HCT116 (cell line): ENCODE data around the gene CCNC. TPM values are rescaled to one million over a fixed set of nuclear protein-coding genes. Genes with fewer than 3 reads are reported as not detected.

Source experiments
- ATAC-seq: fragments of 200-7000 bp; cut with Tn5 transposase; 2 replicates; pipeline ENCODE4 v1.9.1; 2020; ENCODE audit warnings: mild to moderate bottlenecking, moderate library complexity
- BruUV-seq: library from RNA; stranded (reverse); fragments of 400-500 nt; replicated peaks from 2 replicates; lab custom pipeline; 2021; lab: Mats Ljungman, UMichigan
- CTCF ChIA-PET: fragments of 300-600 bp; sonication (Branson Sonifier 250); formaldehyde crosslinking; loops from one replicate; lab custom pipeline; 2021; ENCODE audit warnings: antibody characterized with exemption; lab: Charles Lee
- POLR2A ChIA-PET: fragments of 300-600, 350-600 bp; sonication (Branson Sonifier 250); formaldehyde crosslinking; loops from one replicate; lab custom pipeline; 2021; ENCODE audit warnings: antibody characterized with exemption; lab: Charles Lee
- RAD21 ChIA-PET, 2 experiments: fragments of 300-600 bp; sonication (Branson Sonifier 250); formaldehyde crosslinking; loops; one replicate each; lab custom pipeline; 2023; ENCODE audit warnings: low total read pairs in 2 of 2; ENCODE audit not compliant: uncharacterized antibody in 2 of 2, unreplicated experiment in 2 of 2, low non-redundant PET in 1 of 2; lab: Charles Lee
- DNase-seq: peaks from one replicate; pipeline ENCODE4 v3.0.0-alpha.2; 2010; ENCODE audit warnings: low read depth, low spot score
- H2AFZ ChIP-seq: fragments of 200-600 bp; shearing (Covaris generic), sonication (generic); 2 replicates; pipeline ENCODE4 v1.6.1; 2017; ENCODE audit warnings: low read depth, mixed run types, mixed read lengths, antibody characterized with exemption, low read length; ENCODE audit not compliant: poor library complexity, severe bottlenecking
- H3K27ac ChIP-seq: 2 replicates; pipeline ENCODE4 v1.5.1; 2012; ENCODE audit warnings: low read depth, low read length
- H3K27me3 ChIP-seq: fragments of 200-600 bp; sonication (generic); 2 replicates; pipeline ENCODE4 v1.6.1; 2016; ENCODE audit warnings: mixed run types, low read length, mixed read lengths; ENCODE audit not compliant: insufficient read depth
- H3K36me3 ChIP-seq, 2 experiments: fragments of 200-500 bp in 1 of 2; fragments of 200-600 bp in 1 of 2; sonication (Bioruptor generic) in 1 of 2; sonication (generic) in 1 of 2; 2 replicates each; pipeline versions ENCODE4 v1.5.1 to v1.6.1; 2014 to 2016; ENCODE audit warnings: low read length in 2 of 2, inconsistent platforms in 1 of 2, mixed read lengths in 1 of 2, mixed run types in 1 of 2; ENCODE audit not compliant: insufficient read depth in 2 of 2, control insufficient read depth in 1 of 2
- H3K4me1 ChIP-seq, 2 experiments: fragments of 200-600 bp in 1 of 2; sonication (generic) in 1 of 2; 2 replicates each; pipeline versions ENCODE4 v1.5.1 to v1.6.1; 2012 to 2017; ENCODE audit warnings: low read length in 2 of 2, inconsistent platforms in 1 of 2, mild to moderate bottlenecking in 1 of 2, mixed read lengths in 1 of 2, mixed run types in 1 of 2, moderate library complexity in 1 of 2; ENCODE audit not compliant: insufficient read depth in 2 of 2, control insufficient read depth in 1 of 2
- H3K4me2 ChIP-seq: fragments of 200-600 bp; sonication (generic); 2 replicates; pipeline ENCODE4 v1.6.1; 2017; ENCODE audit warnings: mixed run types, low read length, mixed read lengths
- H3K4me3 ChIP-seq, 2 experiments: fragments of 200-600 bp in 1 of 2; sonication (generic) in 1 of 2; replicated peaks in 1 of 2; 2 replicates each; pipeline ENCODE4 v1.5.1; 2011 to 2016; ENCODE audit warnings: low read length in 2 of 2, control low read depth in 1 of 2, low read depth in 1 of 2, mild to moderate bottlenecking in 1 of 2, mixed read lengths in 1 of 2, mixed run types in 1 of 2
- H3K79me2 ChIP-seq: fragments of 200-600 bp; sonication (generic); 2 replicates; pipeline ENCODE4 v1.6.1; 2017; ENCODE audit warnings: mild to moderate bottlenecking, mixed run types, low read length, moderate library complexity, mixed read lengths; ENCODE audit not compliant: insufficient read depth
- H3K9ac ChIP-seq: fragments of 200-600 bp; sonication (generic); 2 replicates; pipeline ENCODE4 v1.6.1; 2016; ENCODE audit warnings: low read length, mixed read lengths
- H3K9me2 ChIP-seq: fragments of 200-600 bp; sonication (generic), shearing (Covaris generic); 2 replicates; pipeline ENCODE4 v1.6.1; 2017; ENCODE audit warnings: mixed run types, mild to moderate bottlenecking, moderate library complexity; ENCODE audit not compliant: insufficient read depth
- H3K9me3 ChIP-seq, 2 experiments: fragments of 200-500 bp in 1 of 2; fragments of 200-600 bp in 1 of 2; sonication (Bioruptor generic) in 1 of 2; sonication (generic) in 1 of 2; 2 replicates each; pipeline ENCODE4 v1.6.1; 2014 to 2017; ENCODE audit warnings: low read length in 2 of 2, mixed read lengths in 2 of 2, inconsistent platforms in 1 of 2, low read depth in 1 of 2, mild to moderate bottlenecking in 1 of 2, mixed run types in 1 of 2, moderate library complexity in 1 of 2; ENCODE audit not compliant: control insufficient read depth in 1 of 2, insufficient read depth in 1 of 2
- H4K20me1 ChIP-seq: fragments of 200-600 bp; sonication (generic), shearing (Covaris generic); 2 replicates; pipeline ENCODE4 v1.6.1; 2017; ENCODE audit warnings: mixed run types, mild to moderate bottlenecking, moderate library complexity; ENCODE audit not compliant: insufficient read depth
- CTCF ChIP-seq, 3 experiments: fragments of 200-600 bp in 1 of 3; sonication (generic) in 1 of 3; IDR thresholded peaks in 2 of 3; conservative IDR thresholded peaks in 1 of 3; 2 replicates each; pipeline ENCODE4 v1.5.1; 2012 to 2017; ENCODE audit warnings: low read depth in 2 of 3, low read length in 2 of 3, antibody characterized with exemption in 1 of 3, borderline replicate concordance in 1 of 3, control low read depth in 1 of 3, mild to moderate bottlenecking in 1 of 3, mixed read lengths in 1 of 3, mixed run types in 1 of 3, moderate library complexity in 1 of 3; ENCODE audit not compliant: insufficient read depth in 1 of 3
- EGR1 ChIP-seq: IDR thresholded peaks from 2 replicates; pipeline ENCODE4 v1.6.1; 2012; ENCODE audit warnings: low read depth
- EZH2 ChIP-seq: fragments of 200-600 bp; sonication (generic); IDR thresholded peaks from 2 replicates; pipeline ENCODE4 v1.6.1; 2017; ENCODE audit warnings: antibody characterized with exemption, mixed run types
- MAX ChIP-seq: IDR thresholded peaks from 2 replicates; pipeline ENCODE4 v1.6.1; 2012
- POLR2AphosphoS5 ChIP-seq: IDR thresholded peaks from 2 replicates; pipeline ENCODE4 v1.6.1; 2011; ENCODE audit warnings: mild to moderate bottlenecking, low read depth, low read length, moderate library complexity
- SIN3A ChIP-seq: IDR thresholded peaks from 2 replicates; pipeline ENCODE4 v1.6.1; 2012; ENCODE audit warnings: low read depth
- SRF ChIP-seq: IDR thresholded peaks from 2 replicates; pipeline ENCODE4 v1.6.1; 2012; ENCODE audit warnings: low read depth
- YY1 ChIP-seq: IDR thresholded peaks from 2 replicates; pipeline ENCODE4 v1.6.1; 2011; ENCODE audit warnings: low read length, low read depth, moderate library complexity, mild to moderate bottlenecking; ENCODE audit not compliant: insufficient replicate concordance; ENCODE audit errors: extremely low read depth
- intact Hi-C: fragments of 100-400 bp; cut with micrococcal nuclease; formaldehyde crosslinking; loops from 2 replicates; pipeline ENCODE4 v1.10.0; 2022
- total RNA-seq: library from RNA; stranded (reverse); gene quantifications from one replicate; pipeline ENCODE4 v1.2.1, GENCODE V29; 2021; ENCODE audit not compliant: unreplicated experiment

Gene CCNC
- total RNA-seq, 1 experiment from 2014 or later, result 78.5 TPM

GRCh38 chr6:99543968-99544367 is 24.5 kb downstream of the CCNC start:
- Histone ChIP-seq H3K36me3 (peaks cover 21 to 29% of the 10 kb centered on the region in 2 experiments; a peak in 3 of 4 replicates), H3K27me3 (no peaks in the 10 kb centered on the region), H3K9me2 (no peaks in the 10 kb centered on the region), H3K4me2 (no peak overlapping the region), H3K4me1 (no peaks in the 10 kb centered on the region), H4K20me1 (peaks cover 4% of the 10 kb centered on the region; the same call in 1 of the 2 replicates), H2AFZ (no peak overlapping the region), H3K27ac (no peak overlapping the region), H3K9me3 (no peaks in the 10 kb centered on the region), H3K4me3 (no peak overlapping the region), H3K9ac (no peak overlapping the region), H3K79me2 (peaks cover 36% of the 10 kb centered on the region)
- DNase-seq, result no peak
- TF ChIP-seq POLR2AphosphoS5 (no peak), CTCF (IDR thresholded peaks at IDR 0.05 in 2 of 3, conservative IDR thresholded peaks at IDR 0.05 in 1 of 3; ENCODE audit: borderline replicate concordance in 1 of 3, insufficient read depth in 1 of 3, low read depth in 2 of 3, low read length in 2 of 3) (peak in 1 of 3 experiments; percentile 22; a peak in 1 of 6 replicates)
- ChIA-PET POLR2A (interaction anchor here (1.4 kb wide), 1 partner anchor 25 kb away, joined by 4 read pairs; the partner anchor contains the start of gene CCNC), RAD21 (no interaction called here), CTCF (no interaction called here)
- no TSS peak for BruUV-seq
- intact Hi-C loops, result no loop called here
- no peak for ATAC-seq

GRCh38 chr6:99530627-99531026 is 37.8 kb downstream of the CCNC start:
- no peak overlapping the region for H2AFZ ChIP-seq
- no peaks in the 10 kb centered on the region for H3K9me2 ChIP-seq
- no peaks in the 10 kb centered on the region for H3K9me3 ChIP-seq
- no peaks in the 10 kb centered on the region for H3K79me2 ChIP-seq
- ChIA-PET POLR2A (no interaction called here), RAD21 (no interaction called here), CTCF (no interaction called here)
- no peak overlapping the region for H3K4me3 ChIP-seq
- no peak for ATAC-seq
- no peaks in the 10 kb centered on the region for H4K20me1 ChIP-seq
- no peak overlapping the region for H3K4me2 ChIP-seq
- intact Hi-C loops, result no loop called here
- BruUV-seq, result no TSS peak
- no peak for DNase-seq
- H3K27me3 ChIP-seq, result no peaks in the 10 kb centered on the region
- H3K27ac ChIP-seq, result no peak overlapping the region
- peaks cover 3 to 12% of the 10 kb centered on the region in 2 experiments; a peak in 3 of 4 replicates for H3K36me3 ChIP-seq
- H3K9ac ChIP-seq, result no peak overlapping the region
- H3K4me1 ChIP-seq, result no peaks in the 10 kb centered on the region
- TF ChIP-seq SRF, result no peak
- no peak for TF ChIP-seq POLR2AphosphoS5
- TF ChIP-seq MAX, result no peak
- no peak for TF ChIP-seq YY1
- no peak for TF ChIP-seq EZH2
- no peak for TF ChIP-seq SIN3A
- TF ChIP-seq EGR1, result no peak
